Lower leg skin (tissue), 3 donors: ENCODE results near the gene RPL41.

Experiments used
- POLR2A ChIP-seq, 2 donors: fragments of 450-650 bp; IDR thresholded peaks; one replicate each; pipeline ENCODE4 v1.6.1; 2016 to 2017; ENCODE audit warnings: antibody characterized with exemption in 2 of 2, mild to moderate bottlenecking in 1 of 2, moderate library complexity in 1 of 2
- TF ChIP-seq, protein P1 (sequence below), 3 donors: fragments of 450-650 bp; IDR thresholded peaks; one replicate each; pipeline ENCODE4 v1.5.1; 2016; ENCODE audit warnings: antibody characterized with exemption in 3 of 3, mild to moderate bottlenecking in 3 of 3, moderate library complexity in 2 of 3

GRCh38 chr12:56141946-56142784 is 25.7 kb downstream of the RPL41 start:
- TF ChIP-seq, protein P1, sequence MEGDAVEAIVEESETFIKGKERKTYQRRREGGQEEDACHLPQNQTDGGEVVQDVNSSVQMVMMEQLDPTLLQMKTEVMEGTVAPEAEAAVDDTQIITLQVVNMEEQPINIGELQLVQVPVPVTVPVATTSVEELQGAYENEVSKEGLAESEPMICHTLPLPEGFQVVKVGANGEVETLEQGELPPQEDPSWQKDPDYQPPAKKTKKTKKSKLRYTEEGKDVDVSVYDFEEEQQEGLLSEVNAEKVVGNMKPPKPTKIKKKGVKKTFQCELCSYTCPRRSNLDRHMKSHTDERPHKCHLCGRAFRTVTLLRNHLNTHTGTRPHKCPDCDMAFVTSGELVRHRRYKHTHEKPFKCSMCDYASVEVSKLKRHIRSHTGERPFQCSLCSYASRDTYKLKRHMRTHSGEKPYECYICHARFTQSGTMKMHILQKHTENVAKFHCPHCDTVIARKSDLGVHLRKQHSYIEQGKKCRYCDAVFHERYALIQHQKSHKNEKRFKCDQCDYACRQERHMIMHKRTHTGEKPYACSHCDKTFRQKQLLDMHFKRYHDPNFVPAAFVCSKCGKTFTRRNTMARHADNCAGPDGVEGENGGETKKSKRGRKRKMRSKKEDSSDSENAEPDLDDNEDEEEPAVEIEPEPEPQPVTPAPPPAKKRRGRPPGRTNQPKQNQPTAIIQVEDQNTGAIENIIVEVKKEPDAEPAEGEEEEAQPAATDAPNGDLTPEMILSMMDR (IDR thresholded peaks at IDR 0.05), result no peak
- TF ChIP-seq POLR2A (IDR thresholded peaks at IDR 0.05), result no peak
